Endodermal cell (in vitro differentiated cells): ENCODE results near the gene NEIL3. TPM values are rescaled to one million over a fixed set of nuclear protein-coding genes. Genes with fewer than 3 reads are reported as not detected.

ENCODE experiments used
- DNase-seq: peaks from one replicate; pipeline ENCODE4 v3.0.0-alpha.2; 2017
- H3K27ac ChIP-seq: 2 replicates; pipeline ENCODE4 v1.5.1; 2013; ENCODE audit warnings: mild to moderate bottlenecking, low read depth, low read length, moderate library complexity
- H3K27me3 ChIP-seq: 2 replicates; pipeline ENCODE4 v1.6.1; 2013; ENCODE audit warnings: mild to moderate bottlenecking, low read length, moderate library complexity; ENCODE audit not compliant: insufficient read depth, control insufficient read depth, poor library complexity, severe bottlenecking
- H3K36me3 ChIP-seq: 2 replicates; pipeline ENCODE4 v1.7.0; 2013; ENCODE audit warnings: mild to moderate bottlenecking, low read length, moderate library complexity; ENCODE audit not compliant: control insufficient read depth, insufficient read depth
- H3K4me1 ChIP-seq: one replicate; pipeline ENCODE4 v1.7.0; 2013; ENCODE audit warnings: low read length; ENCODE audit not compliant: control insufficient read depth, insufficient read depth
- H3K4me3 ChIP-seq: 2 replicates; pipeline ENCODE4 v1.5.1; 2013; ENCODE audit warnings: mild to moderate bottlenecking, low read length, moderate library complexity
- H3K9ac ChIP-seq: 2 replicates; pipeline ENCODE4 v1.6.1; 2013; ENCODE audit warnings: mild to moderate bottlenecking, low read length, moderate library complexity; ENCODE audit not compliant: poor library complexity, severe bottlenecking; ENCODE audit errors: extremely low read depth
- H3K9me3 ChIP-seq: 2 replicates; pipeline ENCODE4 v1.6.1; 2013; ENCODE audit warnings: mild to moderate bottlenecking, low read length, moderate library complexity; ENCODE audit not compliant: control insufficient read depth
- H3K27ac Mint-ChIP-seq: 2 replicates; pipeline ENCODE4 v1.8.0; 2020; ENCODE audit warnings: mixed read lengths
- H3K27me3 Mint-ChIP-seq: 2 replicates; pipeline ENCODE4 v1.8.0; 2021; ENCODE audit warnings: mild to moderate bottlenecking, mixed read lengths; ENCODE audit not compliant: insufficient read depth
- H3K36me3 Mint-ChIP-seq: 2 replicates; pipeline ENCODE4 v1.8.0; 2020; ENCODE audit warnings: low read depth, mixed read lengths
- H3K4me1 Mint-ChIP-seq: 2 replicates; pipeline ENCODE4 v1.8.0; 2020; ENCODE audit warnings: mixed read lengths
- H3K4me3 Mint-ChIP-seq: 2 replicates; pipeline ENCODE4 v1.8.0; 2020; ENCODE audit warnings: mild to moderate bottlenecking, moderate library complexity, mixed read lengths
- H3K9me3 Mint-ChIP-seq: 2 replicates; pipeline ENCODE4 v1.8.0; 2020; ENCODE audit warnings: mild to moderate bottlenecking, mixed read lengths
- WGBS, 2 experiments: methylation state at CpG; one replicate each; pipeline versions ENCODE4 v1.1.5 to v1.1.7; 2013; ENCODE audit warnings: missing lambda C conversion rate in 2 of 2, mixed read lengths in 1 of 2; ENCODE audit not compliant: insufficient coverage in 1 of 2, insufficient read length in 1 of 2; 5-methylcytosine and 5-hydroxymethylcytosine counted together
- total RNA-seq, 2 donors: library from RNA; stranded (reverse); fragmentation: NEBNext Ultra II Directional in 1 of 2; extraction: Animal tissue kit (Norgen Biotek cat#: 25700) in 1 of 2; gene quantifications; 2 replicates in 1 of 2; 3 replicates in 1 of 2; pipeline ENCODE4 v1.2.1, GENCODE V29; 2021
- TF ChIP-seq, protein P1 (sequence below): fragments of 200-600 bp; sonication (generic); conservative IDR thresholded peaks from 2 replicates; pipeline ENCODE4 v1.5.0; 2021; ENCODE audit warnings: antibody characterized with exemption, mild to moderate bottlenecking

Gene NEIL3
- total RNA-seq, 2 donors from 2014 or later, result 9.1 to 15.1 TPM

GRCh38 chr4:177322881-177323280 is 13.2 kb downstream of the NEIL3 start:
- DNase-seq, result no peak
- peaks cover 14% of the 10 kb centered on the region for H3K36me3 Mint-ChIP-seq
- Histone ChIP-seq H3K4me1 (peaks cover 10% of the 10 kb centered on the region), H3K9me3 (no peaks in the 10 kb centered on the region), H3K4me3 (no peak overlapping the region), H3K27me3 (no peaks in the 10 kb centered on the region), H3K9ac (no peak overlapping the region), H3K36me3 (peaks cover 4% of the 10 kb centered on the region), H3K27ac (no peak overlapping the region)
- H3K27ac Mint-ChIP-seq, result no peak overlapping the region
- 78 to 92% methylated on average over 1 to 3 of the region's 3 CpGs for WGBS, 2 experiments
- H3K4me1 Mint-ChIP-seq, result peaks cover 39% of the 10 kb centered on the region
- H3K9me3 Mint-ChIP-seq, result peaks cover 5% of the 10 kb centered on the region
- TF ChIP-seq, protein P1, sequence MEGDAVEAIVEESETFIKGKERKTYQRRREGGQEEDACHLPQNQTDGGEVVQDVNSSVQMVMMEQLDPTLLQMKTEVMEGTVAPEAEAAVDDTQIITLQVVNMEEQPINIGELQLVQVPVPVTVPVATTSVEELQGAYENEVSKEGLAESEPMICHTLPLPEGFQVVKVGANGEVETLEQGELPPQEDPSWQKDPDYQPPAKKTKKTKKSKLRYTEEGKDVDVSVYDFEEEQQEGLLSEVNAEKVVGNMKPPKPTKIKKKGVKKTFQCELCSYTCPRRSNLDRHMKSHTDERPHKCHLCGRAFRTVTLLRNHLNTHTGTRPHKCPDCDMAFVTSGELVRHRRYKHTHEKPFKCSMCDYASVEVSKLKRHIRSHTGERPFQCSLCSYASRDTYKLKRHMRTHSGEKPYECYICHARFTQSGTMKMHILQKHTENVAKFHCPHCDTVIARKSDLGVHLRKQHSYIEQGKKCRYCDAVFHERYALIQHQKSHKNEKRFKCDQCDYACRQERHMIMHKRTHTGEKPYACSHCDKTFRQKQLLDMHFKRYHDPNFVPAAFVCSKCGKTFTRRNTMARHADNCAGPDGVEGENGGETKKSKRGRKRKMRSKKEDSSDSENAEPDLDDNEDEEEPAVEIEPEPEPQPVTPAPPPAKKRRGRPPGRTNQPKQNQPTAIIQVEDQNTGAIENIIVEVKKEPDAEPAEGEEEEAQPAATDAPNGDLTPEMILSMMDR, result no peak
- H3K4me3 Mint-ChIP-seq, result no peak overlapping the region
- H3K27me3 Mint-ChIP-seq, result no peaks in the 10 kb centered on the region

GRCh38 chr4:177323416-177323815 is 13.7 kb downstream of the NEIL3 start:
- H3K9ac ChIP-seq, result no peak overlapping the region
- Mint-ChIP-seq H3K9me3 (peaks cover 7% of the 10 kb centered on the region), H3K4me3 (no peak overlapping the region), H3K36me3 (peaks cover 19% of the 10 kb centered on the region), H3K27me3 (no peaks in the 10 kb centered on the region), H3K4me1 (peaks cover 39% of the 10 kb centered on the region), H3K27ac (no peak overlapping the region)
- DNase-seq, result no peak
- H3K4me3 ChIP-seq, result no peak overlapping the region
- no peaks in the 10 kb centered on the region for H3K27me3 ChIP-seq
- H3K27ac ChIP-seq, result no peak overlapping the region
- TF ChIP-seq, protein P1, result no peak
- no peaks in the 10 kb centered on the region for H3K9me3 ChIP-seq
- H3K36me3 ChIP-seq, result peaks cover 4% of the 10 kb centered on the region
- 93 to 100% methylated on average over 1 of the region's 1 CpG for WGBS, 2 experiments
- H3K4me1 ChIP-seq, result peaks cover 10% of the 10 kb centered on the region

- Histone ChIP-seq H3K27me3 (no peaks in the 10 kb centered on the region), H3K4me1 (no peaks in the 10 kb centered on the region), H3K36me3 (no peaks in the 10 kb centered on the region), H3K9me3 (peaks cover 32% of the 10 kb centered on the region), H3K27ac (no peak overlapping the region), H3K9ac (no peak overlapping the region), H3K4me3 (no peak overlapping the region)
- H3K36me3 Mint-ChIP-seq, result peaks cover 28% of the 10 kb centered on the region
- DNase-seq, result no peak
- no peak overlapping the region for H3K27ac Mint-ChIP-seq
- H3K27me3 Mint-ChIP-seq, result no peaks in the 10 kb centered on the region
- H3K4me3 Mint-ChIP-seq, result no peak overlapping the region
- TF ChIP-seq, protein P1, result no peak
- WGBS, 2 experiments, result 96 to 100% methylated on average over 1 to 4 of the region's 4 CpGs
- peaks cover 30% of the 10 kb centered on the region for H3K9me3 Mint-ChIP-seq
- no peaks in the 10 kb centered on the region for H3K4me1 Mint-ChIP-seq
Observed at GRCh38 chr4:177332119-177332518, 22.4 kb downstream of the NEIL3 start.
